ENCODE measurements around the gene ADAM33.

The ADAM33 gene

GRCh38 chr20:3706774-3707507, 25.1 kb upstream of the ADAM33 start:
- no peak for DNase-seq (ENCODE audit: low spot score)

GRCh38 chr20:3705970-3706739, 24.3 kb upstream of the ADAM33 start:
- no peak for DNase-seq (ENCODE audit: low spot score)

- DNase-seq (ENCODE audit: low spot score), result no peak
Measured at GRCh38 chr20:3705491-3705969, 23.7 kb upstream of the ADAM33 start.

- no peak for DNase-seq (ENCODE audit: low spot score)
Measured at GRCh38 chr20:3704087-3704486, 22.3 kb upstream of the ADAM33 start.

GRCh38 chr20:3702611-3703391, 21.0 kb upstream of the ADAM33 start:
- no peak for DNase-seq (ENCODE audit: low spot score)

GRCh38 chr20:3701061-3701998, 19.5 kb upstream of the ADAM33 start:
- no peak for DNase-seq (ENCODE audit: low spot score)

- DNase-seq (ENCODE audit: low spot score), result no peak
Measured at GRCh38 chr20:3699037-3699436, 17.2 kb upstream of the ADAM33 start.

- DNase-seq (ENCODE audit: low spot score), result no peak
Measured at GRCh38 chr20:3698591-3699001, 16.8 kb upstream of the ADAM33 start.

GRCh38 chr20:3697588-3698305, 15.9 kb upstream of the ADAM33 start:
- no peak for DNase-seq (ENCODE audit: low spot score)

GRCh38 chr20:3696745-3697587, 15.2 kb upstream of the ADAM33 start:
- no peak for DNase-seq (ENCODE audit: low spot score)

- no peak for DNase-seq (ENCODE audit: low spot score)
Measured at GRCh38 chr20:3696200-3696599, 14.4 kb upstream of the ADAM33 start.

- DNase-seq (ENCODE audit: low spot score), result no peak
Measured at GRCh38 chr20:3694864-3695263, 13.1 kb upstream of the ADAM33 start.

GRCh38 chr20:3693376-3693775, 11.6 kb upstream of the ADAM33 start:
- no peak for DNase-seq (ENCODE audit: low spot score)

GRCh38 chr20:3692706-3693294, 11.0 kb upstream of the ADAM33 start:
- no peak for DNase-seq (ENCODE audit: low spot score)

GRCh38 chr20:3691897-3692296, 10.1 kb upstream of the ADAM33 start:
- no peak for DNase-seq (ENCODE audit: low spot score)

- DNase-seq (ENCODE audit: low spot score), result no peak
Measured at GRCh38 chr20:3691306-3691705, 9.5 kb upstream of the ADAM33 start.

- no peak for DNase-seq (ENCODE audit: low spot score)
Measured at GRCh38 chr20:3690413-3690812, 8.6 kb upstream of the ADAM33 start.

- no peak for DNase-seq (ENCODE audit: low spot score)
Measured at GRCh38 chr20:3689978-3690377, 8.2 kb upstream of the ADAM33 start.

GRCh38 chr20:3687655-3688054, 5.8 kb upstream of the ADAM33 start:
- DNase-seq (ENCODE audit: low spot score), result peak; percentile 60
